ENCODE measurements around the gene GPX8.

The GPX8 gene

DNA sequence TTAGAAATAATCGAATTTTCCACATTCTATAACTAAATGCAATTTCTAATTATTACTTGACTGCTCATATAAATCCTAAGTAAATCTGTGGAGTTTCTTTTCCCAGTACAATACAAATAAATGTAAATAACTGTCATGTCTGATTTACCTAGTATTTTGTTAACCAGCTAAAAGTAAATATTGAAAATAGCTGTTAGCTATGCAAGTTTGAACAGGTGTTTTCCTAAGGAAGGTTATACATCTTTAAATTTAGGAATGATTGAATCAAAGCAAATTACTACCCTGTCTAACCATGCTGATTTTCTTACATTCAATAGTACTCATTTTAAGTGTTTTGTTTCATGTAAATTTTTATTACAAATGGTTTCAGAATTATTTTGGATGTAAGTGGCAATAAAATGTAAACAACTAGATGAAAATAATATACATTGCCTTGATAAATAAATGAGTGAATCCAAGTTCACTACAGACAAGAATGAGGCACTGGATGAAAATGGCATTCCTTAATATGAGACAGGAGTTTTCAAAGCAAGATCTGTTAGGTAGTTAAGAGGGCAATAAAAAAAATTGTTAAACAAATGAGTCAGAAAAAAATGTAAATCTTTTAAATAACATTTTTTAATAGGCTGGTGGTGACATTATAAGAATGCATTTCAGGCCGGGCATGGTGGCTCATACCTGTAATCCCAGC lies 51.4 kb downstream of the GPX8 start:
- DNase-seq (ENCODE audit: extremely low spot score) = no peak
- TF ChIP-seq HDGF (IDR thresholded peaks at IDR 0.05; ENCODE audit: borderline replicate concordance) (no peak), FOXK2 (IDR thresholded peaks at IDR 0.05) (no peak), ARNT (IDR thresholded peaks at IDR 0.05) (no peak), SUZ12 (IDR thresholded peaks at IDR 0.05) (no peak), SP1 (IDR thresholded peaks at IDR 0.05) (no peak), ELF4 (IDR thresholded peaks at IDR 0.05) (no peak), FOXA1 (IDR thresholded peaks at IDR 0.05) (no peak), L3MBTL2 (conservative IDR thresholded peaks at IDR 0.05) (no peak), LEF1 (IDR thresholded peaks at IDR 0.05; ENCODE audit: borderline replicate concordance) (no peak), TARDBP (IDR thresholded peaks at IDR 0.05) (no peak), NFRKB (IDR thresholded peaks at IDR 0.05) (no peak), PKNOX1 (IDR thresholded peaks at IDR 0.05) (no peak), CTBP1 (IDR thresholded peaks at IDR 0.05; ENCODE audit: borderline replicate concordance) (no peak), FOXM1 (IDR thresholded peaks at IDR 0.05; ENCODE audit: borderline replicate concordance) (no peak), BHLHE40 (IDR thresholded peaks at IDR 0.05; ENCODE audit: borderline replicate concordance) (no peak), ZNF384 (IDR thresholded peaks at IDR 0.05) (no peak)
- ChIA-PET CTCF (no interaction called here), POLR2A (no interaction called here)

Measured in HEK293T (cell line).